Lower leg skin (tissue), 3 donors: ENCODE data around the gene GFM2.

Experiments used
- POLR2A ChIP-seq, 2 donors: fragments of 450-650 bp; IDR thresholded peaks; one replicate each; pipeline ENCODE4 v1.6.1; 2016 to 2017; ENCODE audit warnings: antibody characterized with exemption in 2 of 2, mild to moderate bottlenecking in 1 of 2, moderate library complexity in 1 of 2
- TF ChIP-seq, protein P1 (sequence below), 3 donors: fragments of 450-650 bp; IDR thresholded peaks; one replicate each; pipeline ENCODE4 v1.5.1; 2016; ENCODE audit warnings: antibody characterized with exemption in 3 of 3, mild to moderate bottlenecking in 3 of 3, moderate library complexity in 2 of 3

GRCh38 chr5:74686962-74687751, 79.8 kb downstream of the GFM2 start:
- TF ChIP-seq, protein P1, sequence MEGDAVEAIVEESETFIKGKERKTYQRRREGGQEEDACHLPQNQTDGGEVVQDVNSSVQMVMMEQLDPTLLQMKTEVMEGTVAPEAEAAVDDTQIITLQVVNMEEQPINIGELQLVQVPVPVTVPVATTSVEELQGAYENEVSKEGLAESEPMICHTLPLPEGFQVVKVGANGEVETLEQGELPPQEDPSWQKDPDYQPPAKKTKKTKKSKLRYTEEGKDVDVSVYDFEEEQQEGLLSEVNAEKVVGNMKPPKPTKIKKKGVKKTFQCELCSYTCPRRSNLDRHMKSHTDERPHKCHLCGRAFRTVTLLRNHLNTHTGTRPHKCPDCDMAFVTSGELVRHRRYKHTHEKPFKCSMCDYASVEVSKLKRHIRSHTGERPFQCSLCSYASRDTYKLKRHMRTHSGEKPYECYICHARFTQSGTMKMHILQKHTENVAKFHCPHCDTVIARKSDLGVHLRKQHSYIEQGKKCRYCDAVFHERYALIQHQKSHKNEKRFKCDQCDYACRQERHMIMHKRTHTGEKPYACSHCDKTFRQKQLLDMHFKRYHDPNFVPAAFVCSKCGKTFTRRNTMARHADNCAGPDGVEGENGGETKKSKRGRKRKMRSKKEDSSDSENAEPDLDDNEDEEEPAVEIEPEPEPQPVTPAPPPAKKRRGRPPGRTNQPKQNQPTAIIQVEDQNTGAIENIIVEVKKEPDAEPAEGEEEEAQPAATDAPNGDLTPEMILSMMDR (IDR thresholded peaks at IDR 0.05), result no peak
- TF ChIP-seq POLR2A (IDR thresholded peaks at IDR 0.05), result no peak
